CD4-positive, alpha-beta T cell treated with Interferon gamma for 1 hour (primary cell): ENCODE data around the gene EPHA8.

Experiments used
- DNase-seq: peaks from one replicate; pipeline ENCODE4 v3.0.0-alpha.2; 2020

EPHA8 gene

GRCh38 chr1:22651941-22652856, 88.9 kb downstream of the EPHA8 start:
- DNase-seq = no peak

- DNase-seq = no peak
Observed at GRCh38 chr1:22652881-22653316, 89.6 kb downstream of the EPHA8 start, which contains the start of gene C1QB. Gene C1QB (plus strand): TSS chr1:22653236. CDS start chr1:22659463, 6,227 bp downstream.
